SK-N-MC (cell line): Measurements from ENCODE around the gene CMPK1.

Experiments used
- DNase-seq: peaks from one replicate; pipeline ENCODE4 v3.0.0-alpha.2; 2011; ENCODE audit warnings: low read depth, low spot score
- H3K27ac ChIP-seq: fragments of 200-600 bp; sonication (generic); 2 replicates; pipeline ENCODE4 v1.5.1; 2016; ENCODE audit warnings: mixed run types
- H3K36me3 ChIP-seq: fragments of 200-600 bp; sonication (generic); 2 replicates; pipeline ENCODE4 v1.6.1; 2017; ENCODE audit warnings: antibody characterized with exemption, low read length, mixed read lengths; ENCODE audit not compliant: insufficient read depth
- H3K4me3 ChIP-seq: fragments of 200-600 bp; sonication (generic); 2 replicates; pipeline ENCODE4 v1.5.1; 2016
- H3K9ac ChIP-seq: fragments of 200-600 bp; sonication (generic); 2 replicates; pipeline ENCODE4 v1.8.0; 2017; ENCODE audit warnings: mixed run types, mixed read lengths; ENCODE audit not compliant: insufficient read length
- H3K9me3 ChIP-seq: fragments of 200-600 bp; sonication (generic); 2 replicates; pipeline ENCODE4 v1.6.1; 2017; ENCODE audit warnings: low read depth, mild to moderate bottlenecking, antibody characterized with exemption, low read length, moderate library complexity, mixed read lengths
- EZH2 ChIP-seq: fragments of 200-600 bp; sonication (generic); IDR thresholded peaks from one replicate; pipeline ENCODE4 v1.6.1; 2017; ENCODE audit warnings: antibody characterized with exemption
- FOXP2 ChIP-seq: optimal IDR thresholded peaks from 2 replicates; pipeline ENCODE3; 2011; ENCODE audit warnings: mild to moderate bottlenecking, moderate library complexity; ENCODE audit not compliant: insufficient read depth; ENCODE audit errors: extremely low read length, control extremely low read depth
- POLR2AphosphoS5 ChIP-seq: IDR thresholded peaks from 2 replicates; pipeline ENCODE4 v1.6.1; 2012; ENCODE audit warnings: mild to moderate bottlenecking, low read depth, low read length, borderline replicate concordance

Gene CMPK1

GRCh38 chr1:47399138-47399845 lies 65.7 kb downstream of the CMPK1 start:
- no peak overlapping the region for H3K9ac ChIP-seq
- DNase-seq = no peak
- no peak overlapping the region for H3K27ac ChIP-seq
- H3K36me3 ChIP-seq = no peaks in the 10 kb centered on the region
- TF ChIP-seq POLR2AphosphoS5 = no peak
- no peak for TF ChIP-seq EZH2
- TF ChIP-seq FOXP2 = no peak
- no peak overlapping the region for H3K4me3 ChIP-seq
- no peaks in the 10 kb centered on the region for H3K9me3 ChIP-seq

- Histone ChIP-seq H3K36me3 (no peaks in the 10 kb centered on the region), H3K9me3 (no peaks in the 10 kb centered on the region), H3K9ac (no peak overlapping the region), H3K4me3 (no peak overlapping the region), H3K27ac (no peak overlapping the region)
- no peak for TF ChIP-seq FOXP2
- TF ChIP-seq EZH2 = no peak
- TF ChIP-seq POLR2AphosphoS5 = no peak
- DNase-seq = no peak
Observed at GRCh38 chr1:47399846-47400155, 66.2 kb downstream of the CMPK1 start.

- Histone ChIP-seq H3K36me3 (no peaks in the 10 kb centered on the region), H3K9me3 (no peaks in the 10 kb centered on the region), H3K27ac (no peak overlapping the region), H3K4me3 (no peak overlapping the region), H3K9ac (no peak overlapping the region)
- no peak for TF ChIP-seq EZH2
- no peak for TF ChIP-seq FOXP2
- no peak for TF ChIP-seq POLR2AphosphoS5
- DNase-seq = no peak
Observed at GRCh38 chr1:47401761-47402160, 68.2 kb downstream of the CMPK1 start.

- no peaks in the 10 kb centered on the region for H3K9me3 ChIP-seq
- no peak overlapping the region for H3K27ac ChIP-seq
- no peak overlapping the region for H3K9ac ChIP-seq
- TF ChIP-seq FOXP2 (no peak), EZH2 (no peak), POLR2AphosphoS5 (no peak)
- no peak overlapping the region for H3K4me3 ChIP-seq
- no peaks in the 10 kb centered on the region for H3K36me3 ChIP-seq
- no peak for DNase-seq
Observed at GRCh38 chr1:47402591-47402990, 69.0 kb downstream of the CMPK1 start.

GRCh38 chr1:47403321-47403910 lies 69.8 kb downstream of the CMPK1 start:
- Histone ChIP-seq H3K4me3 (no peak overlapping the region), H3K9ac (no peak overlapping the region), H3K9me3 (no peaks in the 10 kb centered on the region), H3K36me3 (no peaks in the 10 kb centered on the region), H3K27ac (no peak overlapping the region)
- no peak for DNase-seq
- TF ChIP-seq EZH2 = no peak
- TF ChIP-seq FOXP2 = no peak
- no peak for TF ChIP-seq POLR2AphosphoS5

GRCh38 chr1:47405697-47406096 lies 72.1 kb downstream of the CMPK1 start:
- Histone ChIP-seq H3K36me3 (no peaks in the 10 kb centered on the region), H3K9me3 (no peaks in the 10 kb centered on the region), H3K9ac (no peak overlapping the region), H3K4me3 (no peak overlapping the region), H3K27ac (no peak overlapping the region)
- no peak for DNase-seq
- TF ChIP-seq POLR2AphosphoS5 (no peak), FOXP2 (no peak), EZH2 (no peak)

GRCh38 chr1:47406966-47407365 lies 73.4 kb downstream of the CMPK1 start:
- H3K4me3 ChIP-seq = no peak overlapping the region
- H3K27ac ChIP-seq = no peak overlapping the region
- H3K9ac ChIP-seq = no peak overlapping the region
- H3K9me3 ChIP-seq = no peaks in the 10 kb centered on the region
- no peak for DNase-seq
- no peaks in the 10 kb centered on the region for H3K36me3 ChIP-seq
- no peak for TF ChIP-seq EZH2
- no peak for TF ChIP-seq POLR2AphosphoS5
- TF ChIP-seq FOXP2 = no peak

- H3K9me3 ChIP-seq = no peaks in the 10 kb centered on the region
- H3K27ac ChIP-seq = no peak overlapping the region
- H3K9ac ChIP-seq = no peak overlapping the region
- H3K36me3 ChIP-seq = no peaks in the 10 kb centered on the region
- no peak for DNase-seq
- H3K4me3 ChIP-seq = no peak overlapping the region
- TF ChIP-seq EZH2 (no peak), POLR2AphosphoS5 (no peak), FOXP2 (no peak)
Observed at GRCh38 chr1:47407481-47407880, 73.9 kb downstream of the CMPK1 start.
